Lower leg skin (tissue), 4 donors: ENCODE results near the gene SLC25A22. TPM values are rescaled to one million over a fixed set of nuclear protein-coding genes. Genes with fewer than 3 reads are reported as not detected.

ENCODE experiments used
- DNase-seq, 2 donors: peaks; one replicate each; pipeline ENCODE4 v3.0.0-alpha.2; 2019; ENCODE audit warnings: low spot score in 2 of 2
- H3K4me3 ChIP-seq: fragments of 200-600 bp; sonication (generic); 2 replicates; pipeline ENCODE4 v1.5.1; 2017; ENCODE audit warnings: mild to moderate bottlenecking, low read depth; ENCODE audit not compliant: poor library complexity, severe bottlenecking
- POLR2A ChIP-seq, 2 donors: fragments of 450-650 bp; IDR thresholded peaks; one replicate each; pipeline ENCODE4 v1.6.1; 2016 to 2017; ENCODE audit warnings: antibody characterized with exemption in 2 of 2, mild to moderate bottlenecking in 1 of 2, moderate library complexity in 1 of 2
- WGBS, 2 donors: methylation state at CpG; one replicate each; pipeline ENCODE4 v1.1.5; 2018; 5-methylcytosine and 5-hydroxymethylcytosine counted together
- intact Hi-C: fragments of 100-400 bp; cut with DNase I; formaldehyde crosslinking; loops from one replicate; pipeline ENCODE4 v1.15.0; 2023; ENCODE audit warnings: low total_unique reads
- total RNA-seq, 4 donors: library from RNA; depleted of rRNA; stranded (reverse); fragments of >200 nt; gene quantifications; one replicate each; pipeline ENCODE4 v1.1.0, GENCODE V29; 2016
- TF ChIP-seq, protein P1 (sequence below), 3 donors: fragments of 450-650 bp; IDR thresholded peaks; one replicate each; pipeline ENCODE4 v1.5.1; 2016; ENCODE audit warnings: antibody characterized with exemption in 3 of 3, mild to moderate bottlenecking in 3 of 3, moderate library complexity in 2 of 3

SLC25A22 gene
- total RNA-seq, 4 donors from 2014 or later = 10.9 to 19.2 (median 14.8) TPM

DNA sequence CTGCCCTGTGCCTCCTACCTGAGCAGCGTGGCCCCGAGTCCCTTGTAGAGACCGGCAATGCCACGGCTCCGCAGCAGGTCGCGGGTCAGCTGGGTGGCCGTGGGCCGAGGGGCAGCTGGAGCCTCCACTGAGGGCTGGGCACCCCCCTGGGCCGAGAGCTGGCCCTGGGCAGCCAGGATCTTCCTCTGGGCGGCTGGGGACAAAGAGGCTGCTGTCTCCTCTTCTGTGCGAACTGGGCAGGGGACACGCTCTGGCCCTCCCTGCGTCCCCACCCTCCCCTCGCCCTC lies 5.6 kb downstream of the SLC25A22 start:
- no peak for DNase-seq
- no peak overlapping the region for H3K4me3 ChIP-seq
- TF ChIP-seq POLR2A (IDR thresholded peaks at IDR 0.05) = no peak
- TF ChIP-seq, protein P1, sequence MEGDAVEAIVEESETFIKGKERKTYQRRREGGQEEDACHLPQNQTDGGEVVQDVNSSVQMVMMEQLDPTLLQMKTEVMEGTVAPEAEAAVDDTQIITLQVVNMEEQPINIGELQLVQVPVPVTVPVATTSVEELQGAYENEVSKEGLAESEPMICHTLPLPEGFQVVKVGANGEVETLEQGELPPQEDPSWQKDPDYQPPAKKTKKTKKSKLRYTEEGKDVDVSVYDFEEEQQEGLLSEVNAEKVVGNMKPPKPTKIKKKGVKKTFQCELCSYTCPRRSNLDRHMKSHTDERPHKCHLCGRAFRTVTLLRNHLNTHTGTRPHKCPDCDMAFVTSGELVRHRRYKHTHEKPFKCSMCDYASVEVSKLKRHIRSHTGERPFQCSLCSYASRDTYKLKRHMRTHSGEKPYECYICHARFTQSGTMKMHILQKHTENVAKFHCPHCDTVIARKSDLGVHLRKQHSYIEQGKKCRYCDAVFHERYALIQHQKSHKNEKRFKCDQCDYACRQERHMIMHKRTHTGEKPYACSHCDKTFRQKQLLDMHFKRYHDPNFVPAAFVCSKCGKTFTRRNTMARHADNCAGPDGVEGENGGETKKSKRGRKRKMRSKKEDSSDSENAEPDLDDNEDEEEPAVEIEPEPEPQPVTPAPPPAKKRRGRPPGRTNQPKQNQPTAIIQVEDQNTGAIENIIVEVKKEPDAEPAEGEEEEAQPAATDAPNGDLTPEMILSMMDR (IDR thresholded peaks at IDR 0.05) = no peak
- WGBS, 2 donors = 90 to 96% methylated on average over 10 to 12 of the region's 15 CpGs
- intact Hi-C loops = no loop called here

DNA sequence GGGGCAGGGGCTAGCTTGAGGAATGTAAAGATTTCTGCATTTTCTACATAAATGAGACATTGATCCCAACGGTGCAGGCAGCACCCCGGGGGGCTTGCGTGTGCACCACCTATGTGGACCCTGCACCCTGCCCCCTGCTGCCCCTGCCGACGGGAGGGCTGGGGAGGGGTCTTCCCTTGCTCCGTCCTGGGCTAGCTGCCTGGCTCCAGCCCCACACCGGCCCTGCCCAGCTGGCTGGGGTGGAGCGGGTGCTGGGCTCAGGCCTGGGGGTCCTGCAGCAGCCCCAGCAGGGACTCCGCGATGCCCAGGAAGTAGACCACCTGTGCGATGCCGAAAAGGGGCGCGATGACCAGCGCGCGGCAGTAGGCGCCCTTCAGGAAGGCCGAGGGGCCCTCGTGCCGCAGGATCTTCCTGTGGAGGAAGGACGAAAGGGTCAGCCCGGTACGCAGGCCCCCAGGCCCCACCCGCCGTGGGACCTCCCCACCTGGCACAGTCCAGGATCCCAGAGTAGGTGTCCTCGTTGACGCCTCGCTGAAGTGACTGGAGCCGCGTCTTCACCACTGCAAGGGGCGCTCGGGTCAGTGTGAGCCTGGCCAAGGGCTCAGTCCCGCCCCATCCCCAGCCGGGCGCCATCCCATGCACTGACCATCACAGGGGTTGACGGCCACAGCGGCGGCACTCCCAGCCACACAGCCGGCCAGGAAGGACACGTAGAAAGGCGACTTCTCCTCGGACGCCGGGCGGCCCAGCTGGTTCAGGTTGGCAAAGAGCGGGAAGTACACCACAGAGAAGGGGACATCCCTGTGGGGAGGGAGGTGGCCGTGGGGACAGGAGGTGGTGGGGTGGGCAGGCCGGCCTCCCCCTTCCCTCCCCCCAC lies 6.2 kb downstream of the SLC25A22 start:
- 92 to 93% methylated on average over 36 to 49 of the region's 49 CpGs for WGBS, 2 donors
- TF ChIP-seq, protein P1 (IDR thresholded peaks at IDR 0.05) = no peak
- TF ChIP-seq POLR2A (IDR thresholded peaks at IDR 0.05) = no peak
- intact Hi-C loops = no loop called here

DNA sequence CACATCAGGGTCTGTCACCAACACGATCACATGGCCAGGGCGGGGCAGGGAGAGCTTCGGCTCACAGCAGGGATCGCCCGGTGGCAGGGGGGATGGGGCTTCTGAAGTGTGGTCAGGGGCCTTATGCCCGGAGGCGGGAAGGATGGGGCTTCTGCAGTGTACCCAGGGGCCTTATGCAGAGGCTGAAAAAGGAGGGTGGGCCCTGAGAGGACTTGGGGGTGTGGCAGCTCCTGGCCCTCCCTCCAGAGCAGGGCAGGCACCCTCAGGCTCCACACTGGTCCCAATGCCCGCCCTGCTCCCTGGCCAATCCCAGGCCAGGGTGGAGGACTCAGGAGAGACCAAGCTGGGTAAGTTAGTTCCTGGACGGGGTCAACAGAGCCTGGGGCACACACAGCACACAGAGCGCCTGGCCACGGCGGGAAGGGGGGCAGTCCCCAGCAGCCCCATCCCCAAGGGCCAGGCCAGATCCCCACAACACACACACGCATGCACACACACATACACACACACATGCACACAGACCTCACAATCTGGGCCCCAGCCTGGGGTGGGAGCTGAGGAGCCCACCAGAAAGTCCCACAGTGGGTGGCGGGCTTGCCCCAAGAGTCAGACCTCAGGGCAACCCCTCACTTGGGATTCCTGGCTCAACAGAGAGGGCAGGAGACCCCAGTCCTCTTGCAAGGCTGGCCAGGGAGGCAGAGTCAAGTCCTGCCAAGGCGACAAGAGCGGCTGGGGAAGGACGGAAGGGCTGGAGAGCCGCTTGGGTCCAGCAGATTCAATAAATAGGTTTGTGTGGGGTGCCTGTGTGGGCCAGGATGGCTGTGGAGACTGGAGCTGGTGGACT lies 7.1 kb downstream of the SLC25A22 start:
- TF ChIP-seq, protein P1 (IDR thresholded peaks at IDR 0.05) = no peak
- no peak for TF ChIP-seq POLR2A (IDR thresholded peaks at IDR 0.05)
- intact Hi-C loops = no loop called here
- no peak overlapping the region for H3K4me3 ChIP-seq
- WGBS, 2 donors = 62% methylated on average over 15 to 18 of the region's 18 CpGs
- DNase-seq = no peak

More for the DNA sequence above, 6.2 kb downstream of the SLC25A22 start:
- DNase-seq = no peak
- no peak overlapping the region for H3K4me3 ChIP-seq

DNA sequence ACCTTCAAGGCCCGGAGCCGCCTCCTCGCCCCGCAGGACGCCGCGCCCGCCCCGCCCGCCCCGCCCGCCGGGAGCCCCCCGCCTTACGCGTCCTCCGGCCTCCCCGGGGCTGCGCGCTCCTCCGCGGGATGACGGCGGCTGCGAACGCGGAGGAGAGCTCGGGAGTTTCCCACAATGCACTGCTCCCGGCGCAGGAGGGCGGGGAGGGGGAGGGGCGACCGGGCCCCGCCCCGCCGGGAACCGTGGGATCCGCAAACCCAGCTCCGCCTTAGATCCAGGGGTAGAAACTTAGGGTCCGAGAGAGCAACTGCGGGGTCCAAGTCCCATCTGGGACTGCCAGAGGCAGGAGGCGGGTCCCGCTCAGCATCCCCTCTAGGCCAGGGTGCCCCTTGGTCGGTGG lies 8.1 kb downstream of the SLC25A22 start, which contains the start of gene CEND1:
TSS of gene CEND1 (minus strand) at position 148 of the 400 bp plus-strand sequence. CDS start 1,514 bp downstream, outside the sequence.
- no peak for TF ChIP-seq POLR2A (IDR thresholded peaks at IDR 0.05)
- DNase-seq = no peak
- no peak within 1 kb of the TSS for H3K4me3 ChIP-seq
- intact Hi-C loops = no loop called here
- WGBS, 2 donors = 20 to 34% methylated on average over 3 to 7 of the region's 44 CpGs

DNA sequence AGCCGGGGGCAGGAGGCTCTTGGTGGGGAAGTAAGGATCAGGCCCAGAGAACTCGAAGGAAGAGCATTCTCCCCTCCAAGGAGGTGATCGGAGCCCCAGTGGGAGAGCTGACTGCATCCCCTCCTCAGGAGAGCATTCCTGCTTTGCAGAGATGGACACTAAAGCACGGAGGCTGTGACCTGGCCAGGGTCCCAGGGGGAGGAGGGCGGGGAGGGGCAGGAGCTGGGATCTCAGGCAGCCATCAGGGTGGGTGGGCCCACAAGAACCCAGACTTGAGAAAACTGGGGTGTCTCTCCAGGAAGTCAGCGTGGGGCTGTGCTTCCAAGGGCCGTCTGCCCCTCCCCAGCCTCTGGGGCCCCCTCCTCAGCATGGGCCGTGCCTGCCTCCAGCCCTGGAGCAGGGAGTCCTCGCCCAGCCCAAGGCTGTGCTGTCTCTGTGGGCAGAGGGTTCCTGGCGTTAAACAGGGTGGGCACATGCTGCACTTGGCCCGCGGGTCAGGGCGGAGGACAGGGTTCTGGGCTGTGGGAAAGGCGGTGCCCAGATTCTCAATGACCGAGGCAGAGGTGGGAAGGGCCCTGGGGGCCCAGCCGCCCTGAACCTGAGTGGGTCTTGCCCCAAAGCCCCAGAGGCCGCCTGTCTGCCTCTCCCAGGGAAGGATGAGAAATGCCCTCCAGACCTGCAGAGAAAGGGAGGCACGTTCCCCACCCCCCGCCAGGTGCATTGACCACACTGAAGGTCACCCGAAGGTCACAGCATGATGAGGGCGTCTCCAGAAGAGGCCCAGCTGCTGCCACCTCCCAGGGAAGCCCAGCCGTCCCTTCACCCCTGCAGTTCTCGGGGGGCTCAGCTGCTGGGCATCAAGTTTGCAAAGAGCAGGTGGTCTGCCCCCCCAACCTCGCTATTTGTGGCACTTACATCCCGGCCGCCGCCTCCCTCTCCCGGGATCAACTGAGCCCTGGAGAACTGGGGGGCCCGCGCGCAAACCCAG lies 8.8 kb downstream of the SLC25A22 start:
- H3K4me3 ChIP-seq = no peak overlapping the region
- TF ChIP-seq POLR2A (IDR thresholded peaks at IDR 0.05) = no peak
- TF ChIP-seq, protein P1 (IDR thresholded peaks at IDR 0.05) = no peak
- 19 to 28% methylated on average over 25 to 26 of the region's 31 CpGs for WGBS, 2 donors
- intact Hi-C loops = no loop called here
- DNase-seq = no peak
